ENCODE measurements around the gene ULBP3. TPM values are rescaled to one million over a fixed set of nuclear protein-coding genes. Genes with fewer than 3 reads are reported as not detected.

Gene ULBP3
- total and polyA plus RNA-seq, 9 of the 15 experiments (the other 6 are each of a cell fraction or from before 2014, with no cell fraction given), result 0.25 to 0.33 TPM; not detected in 7

DNA sequence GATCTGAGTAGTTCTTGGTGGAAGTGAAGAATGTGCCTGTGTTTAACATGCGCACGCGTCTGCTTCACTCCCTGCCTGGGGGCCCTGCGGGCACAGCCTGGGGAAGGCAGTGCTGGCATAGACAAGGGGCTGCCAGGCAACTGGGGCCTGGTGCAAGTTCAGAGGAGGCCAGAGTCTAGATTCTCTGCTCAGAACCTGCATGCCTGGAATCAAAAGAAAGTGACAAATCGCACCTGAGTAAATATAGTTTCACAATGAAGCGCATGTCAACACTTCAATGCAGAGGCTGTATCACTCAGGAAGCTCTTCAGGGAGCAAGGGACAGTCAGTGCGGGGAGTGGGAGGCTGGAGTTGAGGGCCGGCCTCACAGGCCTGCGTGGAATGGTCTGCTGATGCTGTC, 49.7 kb upstream of the ULBP3 start (continued):
- TF ChIP-seq, protein P1, sequence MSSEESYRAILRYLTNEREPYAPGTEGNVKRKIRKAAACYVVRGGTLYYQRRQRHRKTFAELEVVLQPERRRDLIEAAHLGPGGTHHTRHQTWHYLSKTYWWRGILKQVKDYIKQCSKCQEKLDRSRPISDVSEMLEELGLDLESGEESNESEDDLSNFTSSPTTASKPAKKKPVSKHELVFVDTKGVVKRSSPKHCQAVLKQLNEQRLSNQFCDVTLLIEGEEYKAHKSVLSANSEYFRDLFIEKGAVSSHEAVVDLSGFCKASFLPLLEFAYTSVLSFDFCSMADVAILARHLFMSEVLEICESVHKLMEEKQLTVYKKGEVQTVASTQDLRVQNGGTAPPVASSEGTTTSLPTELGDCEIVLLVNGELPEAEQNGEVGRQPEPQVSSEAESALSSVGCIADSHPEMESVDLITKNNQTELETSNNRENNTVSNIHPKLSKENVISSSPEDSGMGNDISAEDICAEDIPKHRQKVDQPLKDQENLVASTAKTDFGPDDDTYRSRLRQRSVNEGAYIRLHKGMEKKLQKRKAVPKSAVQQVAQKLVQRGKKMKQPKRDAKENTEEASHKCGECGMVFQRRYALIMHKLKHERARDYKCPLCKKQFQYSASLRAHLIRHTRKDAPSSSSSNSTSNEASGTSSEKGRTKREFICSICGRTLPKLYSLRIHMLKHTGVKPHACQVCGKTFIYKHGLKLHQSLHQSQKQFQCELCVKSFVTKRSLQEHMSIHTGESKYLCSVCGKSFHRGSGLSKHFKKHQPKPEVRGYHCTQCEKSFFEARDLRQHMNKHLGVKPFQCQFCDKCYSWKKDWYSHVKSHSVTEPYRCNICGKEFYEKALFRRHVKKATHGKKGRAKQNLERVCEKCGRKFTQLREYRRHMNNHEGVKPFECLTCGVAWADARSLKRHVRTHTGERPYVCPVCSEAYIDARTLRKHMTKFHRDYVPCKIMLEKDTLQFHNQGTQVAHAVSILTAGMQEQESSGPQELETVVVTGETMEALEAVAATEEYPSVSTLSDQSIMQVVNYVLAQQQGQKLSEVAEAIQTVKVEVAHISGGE (CRISPR knock-in tag; IDR thresholded peaks at IDR 0.05), result no peak
- no peak for TF ChIP-seq CHCHD3 (CRISPR knock-in tag; IDR thresholded peaks at IDR 0.05)

- ChIA-PET CTCF (ENCODE audit: low intra/inter-chr PET ratio) (no interaction called here), POLR2A (interaction anchor here (1.2 to 1.3 kb wide), 3 partner anchors 16 to 31 kb away, joined by 3 read pairs; no protein-coding TSS in a partner anchor)
- H3K9ac ChIP-seq (ENCODE audit: insufficient read depth in 1 of 2, low read depth in 2 of 2, low read length in 2 of 2), result no peak overlapping the region
- H4K20me1 ChIP-seq (replicated peaks; ENCODE audit: control insufficient read depth, insufficient read depth, low read length), result no peaks in the 10 kb centered on the region
- peaks cover 0 to 5% of the 10 kb centered on the region in 2 experiments; a peak in 1 of 5 replicates for H3K4me1 ChIP-seq (replicated peaks in 1 of 2; ENCODE audit: control insufficient read depth in 2 of 2, insufficient read depth in 2 of 2, low read length in 2 of 2)
- H3K4me3 ChIP-seq, result no peak overlapping the region
- no peaks in the 10 kb centered on the region for H3K9me3 ChIP-seq (replicated peaks; ENCODE audit: control insufficient read depth, insufficient read depth, low read depth, low read length)
- no peak overlapping the region for H2AFZ ChIP-seq (ENCODE audit: low read depth, low read length)
- H3K27me3 ChIP-seq (ENCODE audit: control insufficient read depth in 2 of 2, insufficient read depth in 2 of 2, low read length in 2 of 2), result peaks cover 11 to 35% of the 10 kb centered on the region in 2 experiments; a peak in 4 of 5 replicates
- no peaks in the 10 kb centered on the region for H3K79me2 ChIP-seq (ENCODE audit: control insufficient read depth, insufficient read depth, low read length)
- no peak for FAIRE-seq
- intact Hi-C loops (cut with micrococcal nuclease) (no loop called here), in situ Hi-C loops (cut with MboI) (no loop called here)
- ATAC-seq, result no peak
- H3K9me1 ChIP-seq (ENCODE audit: control insufficient read depth, insufficient read depth, low read length), result no peaks in the 10 kb centered on the region
- H3K4me2 ChIP-seq (ENCODE audit: insufficient read depth, low read length), result no peak overlapping the region
- WGBS (ENCODE audit: insufficient coverage, low coverage, missing lambda C conversion rate), result 39% methylated on average over 6 of the region's 6 CpGs
- no peaks in the 10 kb centered on the region for H3K36me3 ChIP-seq (ENCODE audit: control insufficient read depth, insufficient read depth, low read length)
- DNase-seq (ENCODE audit: extremely low read depth in 1 of 4, low spot score in 3 of 4), result no peak
- no TSS peak for BruUV-seq (replicated peaks)
- no peak overlapping the region for H3K27ac ChIP-seq (ENCODE audit: extremely low read depth, low read depth, low read length)
- TF ChIP-seq, protein P2, sequence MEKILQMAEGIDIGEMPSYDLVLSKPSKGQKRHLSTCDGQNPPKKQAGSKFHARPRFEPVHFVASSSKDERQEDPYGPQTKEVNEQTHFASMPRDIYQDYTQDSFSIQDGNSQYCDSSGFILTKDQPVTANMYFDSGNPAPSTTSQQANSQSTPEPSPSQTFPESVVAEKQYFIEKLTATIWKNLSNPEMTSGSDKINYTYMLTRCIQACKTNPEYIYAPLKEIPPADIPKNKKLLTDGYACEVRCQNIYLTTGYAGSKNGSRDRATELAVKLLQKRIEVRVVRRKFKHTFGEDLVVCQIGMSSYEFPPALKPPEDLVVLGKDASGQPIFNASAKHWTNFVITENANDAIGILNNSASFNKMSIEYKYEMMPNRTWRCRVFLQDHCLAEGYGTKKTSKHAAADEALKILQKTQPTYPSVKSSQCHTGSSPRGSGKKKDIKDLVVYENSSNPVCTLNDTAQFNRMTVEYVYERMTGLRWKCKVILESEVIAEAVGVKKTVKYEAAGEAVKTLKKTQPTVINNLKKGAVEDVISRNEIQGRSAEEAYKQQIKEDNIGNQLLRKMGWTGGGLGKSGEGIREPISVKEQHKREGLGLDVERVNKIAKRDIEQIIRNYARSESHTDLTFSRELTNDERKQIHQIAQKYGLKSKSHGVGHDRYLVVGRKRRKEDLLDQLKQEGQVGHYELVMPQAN (IDR thresholded peaks at IDR 0.05; ENCODE audit: borderline replicate concordance), result no peak
- TF ChIP-seq SRF (CRISPR knock-in tag; IDR thresholded peaks at IDR 0.05) (no peak), HMG20B (CRISPR knock-in tag; IDR thresholded peaks at IDR 0.05) (no peak), FOXJ2 (tag; IDR thresholded peaks at IDR 0.05) (no peak), ZNF431 (CRISPR knock-in tag; IDR thresholded peaks at IDR 0.05) (no peak), ZBTB7A (IDR thresholded peaks at IDR 0.05; ENCODE audit: borderline replicate concordance, control insufficient read depth, low read depth, low read length) (no peak), ZNF764 (CRISPR knock-in tag; IDR thresholded peaks at IDR 0.05; ENCODE audit: low read depth) (no peak), HDAC3 (IDR thresholded peaks at IDR 0.05; ENCODE audit: borderline replicate concordance, partially characterized antibody) (no peak), BRD4 (IDR thresholded peaks at IDR 0.05) (no peak), FOS (IDR thresholded peaks at IDR 0.05; ENCODE audit: extremely low read depth, insufficient read length) (no peak)
- TF ChIP-seq, protein P3, sequence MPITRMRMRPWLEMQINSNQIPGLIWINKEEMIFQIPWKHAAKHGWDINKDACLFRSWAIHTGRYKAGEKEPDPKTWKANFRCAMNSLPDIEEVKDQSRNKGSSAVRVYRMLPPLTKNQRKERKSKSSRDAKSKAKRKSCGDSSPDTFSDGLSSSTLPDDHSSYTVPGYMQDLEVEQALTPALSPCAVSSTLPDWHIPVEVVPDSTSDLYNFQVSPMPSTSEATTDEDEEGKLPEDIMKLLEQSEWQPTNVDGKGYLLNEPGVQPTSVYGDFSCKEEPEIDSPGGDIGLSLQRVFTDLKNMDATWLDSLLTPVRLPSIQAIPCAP (CRISPR knock-in tag; IDR thresholded peaks at IDR 0.05; ENCODE audit: borderline replicate concordance), result no peak
Measured at GRCh38 chr6:150118203-150118602, 49.3 kb upstream of the ULBP3 start.
